ENCODE results near the gene NECAB2.

Gene NECAB2

DNA sequence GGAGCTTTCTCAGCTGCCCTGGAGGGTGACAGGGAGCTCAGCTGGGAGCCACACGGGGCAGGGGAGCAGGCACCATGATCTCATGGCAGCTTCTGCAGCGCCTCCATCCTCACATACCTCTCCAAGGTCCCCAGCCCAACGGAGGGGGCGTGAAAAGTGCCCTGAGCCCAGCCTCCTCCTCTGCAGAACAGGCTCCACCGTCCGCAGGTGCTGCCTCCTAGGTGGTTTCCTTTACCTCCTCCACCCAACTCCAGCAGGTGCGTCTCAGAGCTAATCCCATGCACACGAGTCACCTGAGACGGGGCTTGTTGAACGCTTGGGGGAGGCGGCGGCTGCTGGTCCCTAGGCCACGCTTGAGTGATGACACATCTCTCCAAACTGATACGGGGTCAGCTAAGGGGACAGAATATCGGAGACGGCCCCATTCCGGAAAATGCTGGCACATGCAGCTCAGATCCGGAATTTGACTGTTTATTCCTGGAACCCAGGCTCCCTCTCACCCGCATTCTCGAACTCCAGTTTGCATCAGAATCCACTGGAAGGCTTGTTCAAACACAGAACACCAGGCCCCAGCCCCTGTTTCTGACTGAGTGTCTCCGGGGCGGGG is 74.9 kb downstream of the NECAB2 start:
- no peaks in the 10 kb centered on the region for H3K36me3 ChIP-seq (ENCODE audit: control insufficient read depth, insufficient read depth, low read length)
- peaks cover 12% of the 10 kb centered on the region for H3K4me1 ChIP-seq
- no peak overlapping the region for H3K9ac ChIP-seq
- H3K4me3 ChIP-seq (ENCODE audit: low read depth, low read length) = no peak overlapping the region
- H2AFZ ChIP-seq = peak overlapping the region; percentile 48
- TF ChIP-seq, protein P1, sequence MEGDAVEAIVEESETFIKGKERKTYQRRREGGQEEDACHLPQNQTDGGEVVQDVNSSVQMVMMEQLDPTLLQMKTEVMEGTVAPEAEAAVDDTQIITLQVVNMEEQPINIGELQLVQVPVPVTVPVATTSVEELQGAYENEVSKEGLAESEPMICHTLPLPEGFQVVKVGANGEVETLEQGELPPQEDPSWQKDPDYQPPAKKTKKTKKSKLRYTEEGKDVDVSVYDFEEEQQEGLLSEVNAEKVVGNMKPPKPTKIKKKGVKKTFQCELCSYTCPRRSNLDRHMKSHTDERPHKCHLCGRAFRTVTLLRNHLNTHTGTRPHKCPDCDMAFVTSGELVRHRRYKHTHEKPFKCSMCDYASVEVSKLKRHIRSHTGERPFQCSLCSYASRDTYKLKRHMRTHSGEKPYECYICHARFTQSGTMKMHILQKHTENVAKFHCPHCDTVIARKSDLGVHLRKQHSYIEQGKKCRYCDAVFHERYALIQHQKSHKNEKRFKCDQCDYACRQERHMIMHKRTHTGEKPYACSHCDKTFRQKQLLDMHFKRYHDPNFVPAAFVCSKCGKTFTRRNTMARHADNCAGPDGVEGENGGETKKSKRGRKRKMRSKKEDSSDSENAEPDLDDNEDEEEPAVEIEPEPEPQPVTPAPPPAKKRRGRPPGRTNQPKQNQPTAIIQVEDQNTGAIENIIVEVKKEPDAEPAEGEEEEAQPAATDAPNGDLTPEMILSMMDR (IDR thresholded peaks at IDR 0.05) = no peak
- H3K79me2 ChIP-seq = no peaks in the 10 kb centered on the region
- H3K27me3 ChIP-seq (ENCODE audit: control insufficient read depth, insufficient read depth, low read length) = no peaks in the 10 kb centered on the region
- H3K27ac ChIP-seq = no peak overlapping the region
- no peaks in the 10 kb centered on the region for H3K9me3 ChIP-seq (ENCODE audit: control insufficient read depth, low read length)
- peak overlapping the region; percentile 32 for H3K4me2 ChIP-seq (ENCODE audit: low read length)

DNA sequence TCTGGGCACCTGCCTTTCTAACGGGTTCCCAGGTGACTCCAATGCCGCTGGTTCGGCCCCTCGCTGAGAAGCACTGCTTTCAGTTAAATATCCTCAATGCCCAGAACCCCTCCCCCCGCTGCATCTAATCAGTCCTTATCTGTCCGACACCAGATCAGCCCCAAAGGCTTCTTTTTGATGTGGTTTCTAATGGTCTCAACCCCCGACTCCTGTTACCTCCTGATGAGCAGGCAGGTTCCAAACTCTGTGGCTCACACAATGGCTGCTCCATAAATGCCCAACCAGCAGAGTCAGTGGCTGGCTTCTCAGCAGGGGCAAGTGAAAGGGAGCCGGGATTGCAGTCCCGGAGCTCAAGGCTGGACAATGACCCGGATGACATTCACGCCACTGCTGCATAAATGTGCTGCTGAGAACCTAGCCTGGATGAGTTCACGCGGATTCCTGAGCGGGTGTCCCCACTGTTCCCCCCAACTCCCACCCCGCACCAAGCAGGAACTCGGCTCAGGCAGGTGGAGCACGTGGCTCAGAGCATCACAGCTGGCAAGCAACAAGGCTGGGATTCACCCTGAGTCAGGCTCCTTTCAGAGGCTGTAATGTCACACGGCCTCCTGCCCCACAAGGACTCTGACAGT is 75.6 kb downstream of the NECAB2 start:
- Histone ChIP-seq H3K4me1 (peaks cover 12% of the 10 kb centered on the region), H3K27ac (no peak overlapping the region), H3K4me2 (ENCODE audit: low read length) (no peak overlapping the region), H3K36me3 (ENCODE audit: control insufficient read depth, insufficient read depth, low read length) (no peaks in the 10 kb centered on the region), H3K9ac (no peak overlapping the region), H3K4me3 (ENCODE audit: low read depth, low read length) (no peak overlapping the region), H3K27me3 (ENCODE audit: control insufficient read depth, insufficient read depth, low read length) (no peaks in the 10 kb centered on the region), H2AFZ (peak overlapping the region; percentile 64), H3K9me3 (ENCODE audit: control insufficient read depth, low read length) (no peaks in the 10 kb centered on the region), H3K79me2 (no peaks in the 10 kb centered on the region)
- TF ChIP-seq, protein P1 (IDR thresholded peaks at IDR 0.05) = no peak

DNA sequence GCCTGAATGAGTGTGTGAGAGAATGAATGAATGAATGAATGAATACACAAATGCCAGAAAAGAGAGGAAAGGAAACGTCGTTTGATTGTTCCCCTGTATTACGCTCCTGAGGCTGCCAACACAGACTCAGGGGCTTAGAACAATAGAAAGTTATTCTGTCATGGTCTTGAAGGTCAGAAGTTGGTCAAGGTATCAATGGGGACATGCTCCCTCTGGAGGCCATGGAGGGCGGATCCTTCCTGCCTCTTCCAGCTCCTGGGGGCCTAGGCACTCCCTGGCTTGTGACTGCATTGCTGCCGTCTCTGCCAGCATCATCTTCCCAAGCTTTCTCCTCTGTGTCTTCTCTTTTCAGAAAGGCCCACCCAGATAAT is 76.1 kb downstream of the NECAB2 start:
- Histone ChIP-seq H3K36me3 (ENCODE audit: control insufficient read depth, insufficient read depth, low read length) (no peaks in the 10 kb centered on the region), H3K4me3 (ENCODE audit: low read depth, low read length) (no peak overlapping the region), H3K27ac (no peak overlapping the region), H3K79me2 (no peaks in the 10 kb centered on the region), H3K9ac (no peak overlapping the region), H3K27me3 (ENCODE audit: control insufficient read depth, insufficient read depth, low read length) (no peaks in the 10 kb centered on the region), H2AFZ (no peak overlapping the region), H3K4me2 (ENCODE audit: low read length) (no peak overlapping the region), H3K9me3 (ENCODE audit: control insufficient read depth, low read length) (no peaks in the 10 kb centered on the region), H3K4me1 (peaks cover 12% of the 10 kb centered on the region)
- TF ChIP-seq, protein P1 (IDR thresholded peaks at IDR 0.05) = peak; percentile 23

DNA sequence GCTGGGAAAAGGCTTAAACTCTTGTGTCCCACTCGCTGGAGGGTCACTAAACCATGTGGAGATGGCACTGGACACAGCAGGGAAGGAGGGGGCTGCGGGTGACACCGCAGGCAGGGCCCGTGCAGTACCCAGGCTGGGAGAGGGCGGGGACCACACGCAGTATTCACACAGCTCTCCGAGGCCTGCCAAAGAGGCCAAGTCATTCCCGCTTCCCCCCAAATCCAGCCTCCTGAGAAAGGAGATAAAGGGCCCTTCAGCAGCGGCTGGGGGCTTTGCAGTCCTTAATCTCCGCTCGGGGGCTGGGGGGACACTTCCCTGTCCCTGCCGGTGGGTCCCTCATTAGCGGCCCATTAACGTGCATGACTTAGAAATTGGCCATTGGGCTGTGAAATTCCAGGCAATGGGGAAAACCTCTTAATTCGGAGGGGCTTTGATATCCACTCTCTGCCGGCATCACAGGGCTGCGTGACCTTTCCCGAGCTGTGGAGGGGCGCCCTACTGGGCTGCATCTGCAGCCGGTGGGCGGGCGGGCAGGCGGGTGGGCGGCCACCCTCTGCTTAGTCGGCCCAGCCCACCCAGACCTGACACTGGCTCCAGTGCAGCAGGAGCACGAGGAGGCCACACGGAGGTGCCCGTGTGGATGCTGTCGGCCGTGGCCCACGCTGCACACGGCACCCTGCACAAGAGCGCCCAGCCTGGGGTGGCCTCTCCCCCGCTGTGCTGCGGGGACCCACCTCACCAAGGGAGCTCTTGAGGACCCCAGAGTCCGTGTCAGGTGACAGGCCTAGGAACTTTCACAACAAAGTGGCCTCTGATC is 77.2 kb downstream of the NECAB2 start:
- Histone ChIP-seq H3K4me3 (ENCODE audit: low read depth, low read length) (no peak overlapping the region), H3K4me1 (peaks cover 19% of the 10 kb centered on the region), H3K36me3 (ENCODE audit: control insufficient read depth, insufficient read depth, low read length) (no peaks in the 10 kb centered on the region), H3K79me2 (no peaks in the 10 kb centered on the region), H3K9ac (no peak overlapping the region), H3K9me3 (ENCODE audit: control insufficient read depth, low read length) (no peaks in the 10 kb centered on the region), H3K4me2 (ENCODE audit: low read length) (no peak overlapping the region), H3K27me3 (ENCODE audit: control insufficient read depth, insufficient read depth, low read length) (no peaks in the 10 kb centered on the region), H2AFZ (no peak overlapping the region), H3K27ac (no peak overlapping the region)
- TF ChIP-seq, protein P1 (IDR thresholded peaks at IDR 0.05) = no peak

Data from parathyroid adenoma (tissue), 2 donors.